Fibroblast of skin of right biceps (primary cell): Measurements from ENCODE around the gene ARHGAP33.

Experiments
- DNase-seq: peaks from one replicate; pipeline ENCODE4 v3.0.0-alpha.2; 2013

Gene ARHGAP33

GRCh38 chr19:35775298-35776101, at the start of gene ARHGAP33:
Gene ARHGAP33, plus strand, starts transcription at chr19:35775564. Its CDS starts 95 bp downstream, at chr19:35775659.
- DNase-seq: peak; percentile 97

GRCh38 chr19:35727053-35727955, 48.1 kb upstream of the ARHGAP33 start:
- DNase-seq: no peak

- DNase-seq: no peak
Measured at GRCh38 chr19:35727956-35728706, 47.2 kb upstream of the ARHGAP33 start.

GRCh38 chr19:35729021-35729420, 46.3 kb upstream of the ARHGAP33 start:
- no peak for DNase-seq

GRCh38 chr19:35729763-35730162, 45.6 kb upstream of the ARHGAP33 start:
- no peak for DNase-seq

GRCh38 chr19:35730326-35730725, 45.0 kb upstream of the ARHGAP33 start:
- no peak for DNase-seq

- DNase-seq: no peak
Measured at GRCh38 chr19:35731353-35731752, 44.0 kb upstream of the ARHGAP33 start.

GRCh38 chr19:35731779-35732405, 43.5 kb upstream of the ARHGAP33 start:
- DNase-seq: no peak

GRCh38 chr19:35732540-35733179, 42.7 kb upstream of the ARHGAP33 start:
- DNase-seq: no peak

- DNase-seq: no peak
Measured at GRCh38 chr19:35733180-35734125, 41.9 kb upstream of the ARHGAP33 start.

- no peak for DNase-seq
Measured at GRCh38 chr19:35734273-35734672, 41.1 kb upstream of the ARHGAP33 start.

GRCh38 chr19:35734889-35735288, 40.5 kb upstream of the ARHGAP33 start:
- no peak for DNase-seq

- DNase-seq: no peak
Measured at GRCh38 chr19:35736913-35737886, 38.2 kb upstream of the ARHGAP33 start.

GRCh38 chr19:35738021-35738886, 37.1 kb upstream of the ARHGAP33 start:
- no peak for DNase-seq

GRCh38 chr19:35738887-35739229, 36.5 kb upstream of the ARHGAP33 start:
- no peak for DNase-seq

GRCh38 chr19:35739275-35740107, 35.9 kb upstream of the ARHGAP33 start:
- no peak for DNase-seq

GRCh38 chr19:35740108-35740422, 35.3 kb upstream of the ARHGAP33 start:
- DNase-seq: no peak
